Testis (tissue), 2 donors: ENCODE results near the gene PDCD1.

Experiments used
- POLR2A ChIP-seq: fragments of 450-650 bp; IDR thresholded peaks from one replicate; pipeline ENCODE4 v1.6.1; 2017; ENCODE audit warnings: antibody characterized with exemption, mild to moderate bottlenecking, moderate library complexity
- TF ChIP-seq, protein P1 (sequence below), 3 experiments: fragments of 450-650 bp in 2 of 3; fragments of 200-600 bp in 1 of 3; sonication (generic) in 1 of 3; IDR thresholded peaks; one replicate each; pipeline ENCODE4 v1.5.1; 2016 to 2019; ENCODE audit warnings: antibody characterized with exemption in 3 of 3, mild to moderate bottlenecking in 2 of 3, moderate library complexity in 1 of 3

DNA sequence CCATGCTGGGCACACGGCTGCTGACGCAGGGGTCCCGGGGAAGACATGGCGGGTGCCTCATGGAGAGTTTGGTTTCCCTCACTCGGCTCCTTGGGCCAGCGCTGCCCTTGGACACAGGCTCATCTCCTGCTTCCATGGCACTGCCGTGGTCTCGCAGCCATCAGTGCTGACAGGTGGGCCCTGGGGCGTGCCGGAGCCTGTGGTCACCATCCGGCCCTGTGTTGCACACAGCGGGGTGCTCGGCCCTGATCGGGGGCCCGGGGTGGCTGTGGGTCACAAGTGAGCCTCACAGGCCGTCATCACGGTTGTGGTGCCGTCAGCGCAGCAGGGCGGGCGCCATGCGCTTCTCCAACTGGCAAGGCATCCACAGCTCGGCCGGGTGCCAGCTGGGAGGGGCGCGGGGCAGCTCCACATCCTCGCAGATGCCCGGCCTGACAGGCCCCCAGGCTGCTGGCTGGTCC, 11.4 kb upstream of the PDCD1 start:
- TF ChIP-seq, protein P1, sequence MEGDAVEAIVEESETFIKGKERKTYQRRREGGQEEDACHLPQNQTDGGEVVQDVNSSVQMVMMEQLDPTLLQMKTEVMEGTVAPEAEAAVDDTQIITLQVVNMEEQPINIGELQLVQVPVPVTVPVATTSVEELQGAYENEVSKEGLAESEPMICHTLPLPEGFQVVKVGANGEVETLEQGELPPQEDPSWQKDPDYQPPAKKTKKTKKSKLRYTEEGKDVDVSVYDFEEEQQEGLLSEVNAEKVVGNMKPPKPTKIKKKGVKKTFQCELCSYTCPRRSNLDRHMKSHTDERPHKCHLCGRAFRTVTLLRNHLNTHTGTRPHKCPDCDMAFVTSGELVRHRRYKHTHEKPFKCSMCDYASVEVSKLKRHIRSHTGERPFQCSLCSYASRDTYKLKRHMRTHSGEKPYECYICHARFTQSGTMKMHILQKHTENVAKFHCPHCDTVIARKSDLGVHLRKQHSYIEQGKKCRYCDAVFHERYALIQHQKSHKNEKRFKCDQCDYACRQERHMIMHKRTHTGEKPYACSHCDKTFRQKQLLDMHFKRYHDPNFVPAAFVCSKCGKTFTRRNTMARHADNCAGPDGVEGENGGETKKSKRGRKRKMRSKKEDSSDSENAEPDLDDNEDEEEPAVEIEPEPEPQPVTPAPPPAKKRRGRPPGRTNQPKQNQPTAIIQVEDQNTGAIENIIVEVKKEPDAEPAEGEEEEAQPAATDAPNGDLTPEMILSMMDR (IDR thresholded peaks at IDR 0.05), result no peak
- no peak for TF ChIP-seq POLR2A
